Ishikawa (cell line): ENCODE data around the gene RAB6A.
A peak's percentile ranks its signal among the peaks of the same experiment; 100 is the strongest.

Experiments
- CEBPB ChIP-seq: IDR thresholded peaks from 2 replicates; pipeline ENCODE4 v1.6.1; 2012
- EGR1 ChIP-seq: IDR thresholded peaks from 2 replicates; pipeline ENCODE4 v1.6.1; 2012
- EP300 ChIP-seq: IDR thresholded peaks from 2 replicates; pipeline ENCODE4 v1.6.1; 2012; ENCODE audit warnings: borderline replicate concordance
- FOXM1 ChIP-seq: IDR thresholded peaks from 2 replicates; pipeline ENCODE4 v1.6.1; 2012; ENCODE audit warnings: low read depth, borderline replicate concordance
- MAX ChIP-seq: IDR thresholded peaks from 2 replicates; pipeline ENCODE4 v1.6.1; 2012
- NFIC ChIP-seq: IDR thresholded peaks from 2 replicates; pipeline ENCODE4 v1.6.1; 2012
- RAD21 ChIP-seq: IDR thresholded peaks from 2 replicates; pipeline ENCODE4 v1.6.1; 2012; ENCODE audit warnings: low read depth
- REST ChIP-seq: IDR thresholded peaks from 2 replicates; pipeline ENCODE4 v1.6.1; 2012; ENCODE audit warnings: low read depth, mild to moderate bottlenecking
- TAF1 ChIP-seq: IDR thresholded peaks from 2 replicates; pipeline ENCODE4 v1.6.1; 2012; ENCODE audit warnings: low read depth, mild to moderate bottlenecking
- TCF12 ChIP-seq: IDR thresholded peaks from 2 replicates; pipeline ENCODE4 v1.6.1; 2012; ENCODE audit warnings: low read depth
- TEAD4 ChIP-seq: IDR thresholded peaks from 2 replicates; pipeline ENCODE4 v1.6.1; 2012
- USF1 ChIP-seq: IDR thresholded peaks from 2 replicates; pipeline ENCODE4 v1.6.1; 2012
- YY1 ChIP-seq: IDR thresholded peaks from 2 replicates; pipeline ENCODE4 v1.6.1; 2012; ENCODE audit warnings: low read depth
- ZBTB7A ChIP-seq: IDR thresholded peaks from 2 replicates; pipeline ENCODE4 v1.6.1; 2012; ENCODE audit warnings: low read depth

RAB6A gene

GRCh38 chr11:73760135-73760678 lies 667 bp downstream of the RAB6A start:
- TF ChIP-seq TAF1 = no peak; the same call in 1 of the 2 replicates
- TF ChIP-seq ZBTB7A = peak; percentile 76; the same call in 1 of the 2 replicates
- TF ChIP-seq MAX = peak; percentile 17; the same call in 1 of the 2 replicates
- TF ChIP-seq USF1 = no peak
- no peak for TF ChIP-seq CEBPB
- no peak for TF ChIP-seq EP300
- TF ChIP-seq TEAD4 = no peak
- TF ChIP-seq YY1 = no peak
- TF ChIP-seq NFIC = peak; percentile 61
- no peak for TF ChIP-seq RAD21
- TF ChIP-seq TCF12 = no peak

- TF ChIP-seq REST = no peak
- no peak for TF ChIP-seq CEBPB
- TF ChIP-seq TEAD4 = no peak
These were observed 1.2 kb downstream of the RAB6A start for GRCh38 chr11:73759610-73760134.

- TF ChIP-seq FOXM1 (no peak), TEAD4 (no peak), RAD21 (no peak), USF1 (no peak), TCF12 (no peak), YY1 (no peak), ZBTB7A (no peak), NFIC (no peak), CEBPB (no peak), EGR1 (no peak), EP300 (no peak)
These were observed 2.4 kb downstream of the RAB6A start for GRCh38 chr11:73758451-73758850.

GRCh38 chr11:73757598-73757997 lies 3.3 kb downstream of the RAB6A start:
- TF ChIP-seq CEBPB = peak; percentile 22; the same call in 1 of the 2 replicates
- TF ChIP-seq FOXM1 = no peak

- TF ChIP-seq RAD21 = no peak
- TF ChIP-seq USF1 = no peak
- no peak for TF ChIP-seq EGR1
- TF ChIP-seq YY1 = no peak
- TF ChIP-seq TCF12 = no peak
- no peak for TF ChIP-seq ZBTB7A
- no peak for TF ChIP-seq TAF1
- TF ChIP-seq EP300 = no peak
- TF ChIP-seq FOXM1 = no peak
- no peak for TF ChIP-seq REST
- TF ChIP-seq MAX = no peak
- TF ChIP-seq NFIC = no peak
These were observed 5.2 kb downstream of the RAB6A start for GRCh38 chr11:73755670-73756069.

GRCh38 chr11:73753938-73754337 lies 6.9 kb downstream of the RAB6A start:
- TF ChIP-seq CEBPB = no peak
- TF ChIP-seq TCF12 = no peak
- TF ChIP-seq RAD21 = no peak
